ENCODE data around the gene CDKN2B. TPM values are rescaled to one million over a fixed set of nuclear protein-coding genes. Genes with fewer than 3 reads are reported as not detected.

The CDKN2B gene
- total and polyA plus RNA-seq, 9 donors: 0.63 to 5.7 (median 1.7) TPM

GRCh38 chr9:21969011-21969940 is 39.8 kb downstream of the CDKN2B start:
- H3K27me3 ChIP-seq: no peaks in the 10 kb centered on the region
- 8 to 10% (median 9%) methylated on average over 28 of the region's 28 CpGs for WGBS, 3 donors
- no peak overlapping the region for H3K4me3 ChIP-seq
- H3K27ac ChIP-seq: no peak overlapping the region
- H3K4me1 ChIP-seq (ENCODE audit: insufficient read depth): no peaks in the 10 kb centered on the region
- H3K36me3 ChIP-seq: no peaks in the 10 kb centered on the region
- TF ChIP-seq EP300 (IDR thresholded peaks at IDR 0.05) (no peak), POLR2A (IDR thresholded peaks at IDR 0.05) (no peak), CTCF (IDR thresholded peaks at IDR 0.05) (no peak)
- DNase-seq: no peak
- intact Hi-C loops (cut with DNase I): no loop called here
- peaks cover 0 to 12% of the 10 kb centered on the region in 2 donors for H3K9me3 ChIP-seq

GRCh38 chr9:21968331-21969010 is 40.6 kb downstream of the CDKN2B start:
- Histone ChIP-seq H3K4me3 (no peak overlapping the region), H3K9me3 (peaks cover 0 to 12% of the 10 kb centered on the region in 2 donors), H3K36me3 (no peaks in the 10 kb centered on the region), H3K27ac (no peak overlapping the region), H3K4me1 (ENCODE audit: insufficient read depth) (no peaks in the 10 kb centered on the region), H3K27me3 (no peaks in the 10 kb centered on the region)
- TF ChIP-seq EP300 (IDR thresholded peaks at IDR 0.05) (no peak), POLR2A (IDR thresholded peaks at IDR 0.05) (no peak)
- DNase-seq: no peak
- intact Hi-C loops (cut with DNase I): no loop called here
- 5 to 11% (median 6%) methylated on average over 41 of the region's 41 CpGs for WGBS, 3 donors

GRCh38 chr9:21967702-21968101 is 41.4 kb downstream of the CDKN2B start:
- WGBS, 3 donors: 27 to 34% (median 30%) methylated on average over 10 of the region's 10 CpGs
- TF ChIP-seq CTCF (IDR thresholded peaks at IDR 0.05) (no peak), POLR2A (IDR thresholded peaks at IDR 0.05) (no peak), EP300 (IDR thresholded peaks at IDR 0.05) (no peak)
- Histone ChIP-seq H3K36me3 (no peaks in the 10 kb centered on the region), H3K4me3 (no peak overlapping the region), H3K4me1 (ENCODE audit: insufficient read depth) (no peaks in the 10 kb centered on the region), H3K27me3 (no peaks in the 10 kb centered on the region), H3K9me3 (peaks cover 0 to 12% of the 10 kb centered on the region in 2 donors), H3K27ac (no peak overlapping the region)
- no peak for DNase-seq
- intact Hi-C loops (cut with DNase I): no loop called here

- WGBS, 3 donors: 12 to 16% (median 15%) methylated on average over 19 of the region's 19 CpGs
- Histone ChIP-seq H3K27me3 (no peaks in the 10 kb centered on the region), H3K9me3 (peaks cover 0 to 12% of the 10 kb centered on the region in 2 donors), H3K27ac (no peak overlapping the region), H3K4me3 (no peak overlapping the region), H3K36me3 (no peaks in the 10 kb centered on the region), H3K4me1 (ENCODE audit: insufficient read depth) (no peaks in the 10 kb centered on the region)
- intact Hi-C loops (cut with DNase I): no loop called here
- no peak for TF ChIP-seq CTCF (IDR thresholded peaks at IDR 0.05)
- TF ChIP-seq EP300 (IDR thresholded peaks at IDR 0.05): no peak
- TF ChIP-seq POLR2A (IDR thresholded peaks at IDR 0.05): no peak
- no peak for DNase-seq
These were observed 41.9 kb downstream of the CDKN2B start for GRCh38 chr9:21967169-21967568.

Measured in ovary (tissue), 9 donors.